Measurements from ENCODE around the gene PDCD10. TPM values are rescaled to one million over a fixed set of nuclear protein-coding genes. Genes with fewer than 3 reads are reported as not detected.

The PDCD10 gene
- total RNA-seq, 1 donor from 2014 or later = 101 TPM

- Histone ChIP-seq H3K27me3 (ENCODE audit: control insufficient read depth, insufficient read depth, low read length) (no peaks in the 10 kb centered on the region), H3K36me3 (ENCODE audit: control insufficient read depth, insufficient read depth, low read length) (no peaks in the 10 kb centered on the region), H3K4me3 (ENCODE audit: low read depth, low read length) (no peak overlapping the region)
- no peak for DNase-seq (ENCODE audit: low read depth)
- no peak for TF ChIP-seq CTCF (IDR thresholded peaks at IDR 0.05; ENCODE audit: insufficient read depth, low read length, poor library complexity, severe bottlenecking)
These were observed 2.2 kb downstream of the PDCD10 start for GRCh38 chr3:167732313-167733065.

GRCh38 chr3:167731393-167731792, 3.3 kb downstream of the PDCD10 start:
- TF ChIP-seq CTCF (IDR thresholded peaks at IDR 0.05; ENCODE audit: insufficient read depth, low read length, poor library complexity, severe bottlenecking) = no peak
- Histone ChIP-seq H3K4me3 (ENCODE audit: low read depth, low read length) (no peak overlapping the region), H3K27me3 (ENCODE audit: control insufficient read depth, insufficient read depth, low read length) (no peaks in the 10 kb centered on the region), H3K36me3 (ENCODE audit: control insufficient read depth, insufficient read depth, low read length) (no peaks in the 10 kb centered on the region)
- DNase-seq (ENCODE audit: low read depth) = no peak

GRCh38 chr3:167729591-167729990, 5.1 kb downstream of the PDCD10 start:
- no peak for DNase-seq (ENCODE audit: low read depth)
- Histone ChIP-seq H3K4me3 (ENCODE audit: low read depth, low read length) (no peak overlapping the region), H3K27me3 (ENCODE audit: control insufficient read depth, insufficient read depth, low read length) (no peaks in the 10 kb centered on the region), H3K36me3 (ENCODE audit: control insufficient read depth, insufficient read depth, low read length) (no peaks in the 10 kb centered on the region)
- TF ChIP-seq CTCF (IDR thresholded peaks at IDR 0.05; ENCODE audit: insufficient read depth, low read length, poor library complexity, severe bottlenecking) = no peak

GRCh38 chr3:167728632-167729323, 5.9 kb downstream of the PDCD10 start:
- no peaks in the 10 kb centered on the region for H3K36me3 ChIP-seq (ENCODE audit: control insufficient read depth, insufficient read depth, low read length)
- no peak for DNase-seq (ENCODE audit: low read depth)
- no peaks in the 10 kb centered on the region for H3K27me3 ChIP-seq (ENCODE audit: control insufficient read depth, insufficient read depth, low read length)
- TF ChIP-seq CTCF (IDR thresholded peaks at IDR 0.05; ENCODE audit: insufficient read depth, low read length, poor library complexity, severe bottlenecking) = no peak
- H3K4me3 ChIP-seq (ENCODE audit: low read depth, low read length) = no peak overlapping the region

- TF ChIP-seq CTCF (IDR thresholded peaks at IDR 0.05; ENCODE audit: insufficient read depth, low read length, poor library complexity, severe bottlenecking) = no peak
- H3K27me3 ChIP-seq (ENCODE audit: control insufficient read depth, insufficient read depth, low read length) = no peaks in the 10 kb centered on the region
- H3K4me3 ChIP-seq (ENCODE audit: low read depth, low read length) = no peak overlapping the region
- DNase-seq (ENCODE audit: low read depth) = no peak
- no peaks in the 10 kb centered on the region for H3K36me3 ChIP-seq (ENCODE audit: control insufficient read depth, insufficient read depth, low read length)
These were observed 6.5 kb downstream of the PDCD10 start for GRCh38 chr3:167728176-167728575.
